Measurements from ENCODE around the gene DACH1. TPM values are rescaled to one million over a fixed set of nuclear protein-coding genes. Genes with fewer than 3 reads are reported as not detected.

The DACH1 gene
- total and polyA plus RNA-seq, 4 donors, result 1.4 to 42.3 (median 3.7) TPM

DNA sequence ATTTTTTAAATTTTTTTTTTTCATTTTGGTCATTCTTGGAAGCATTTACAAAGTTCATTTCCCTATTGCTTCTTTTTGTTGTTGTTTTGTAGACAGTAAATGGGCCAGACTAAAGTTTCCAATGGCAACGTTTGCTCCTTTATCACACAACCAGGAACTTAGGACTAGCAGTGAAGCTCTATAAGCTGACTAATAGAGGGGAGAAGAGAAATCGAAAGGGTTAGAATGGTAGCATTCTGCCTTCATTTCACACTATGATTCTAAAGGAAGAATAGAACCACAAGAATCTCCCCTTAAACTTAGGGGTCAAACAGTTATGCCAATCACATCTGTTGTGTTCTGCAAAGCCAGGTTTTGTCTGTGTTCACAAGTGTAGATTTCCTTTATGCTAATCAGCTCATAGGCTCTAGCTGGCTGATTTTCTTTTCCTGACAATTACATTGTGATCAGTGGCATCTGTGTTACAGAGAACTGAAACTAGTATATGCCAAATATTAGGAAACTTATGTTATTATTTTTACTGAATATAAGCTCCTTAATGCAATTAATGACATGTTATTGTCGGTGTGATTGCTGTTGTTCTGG is 467.3 kb downstream of the DACH1 start:
- H3K4me3 ChIP-seq, result no peak overlapping the region
- ATAC-seq (ENCODE audit: insufficient read depth, low FRiP score) (no peak), DNase-seq (peak in 1 of 3 donors; percentile 3)
- no peak overlapping the region for H3K9ac ChIP-seq (ENCODE audit: insufficient read depth in 1 of 2, low read length in 2 of 2)
- WGBS, 2 donors, result 76 to 82% methylated on average over 3 of the region's 3 CpGs
- H3K27me3 ChIP-seq (ENCODE audit: control insufficient read depth in 3 of 3, insufficient read depth in 3 of 3, low read length in 2 of 3), result no peaks in the 10 kb centered on the region
- no peak overlapping the region for H3K27ac ChIP-seq (ENCODE audit: low read depth in 1 of 2, low read length in 1 of 2)
- TF ChIP-seq, protein P1, sequence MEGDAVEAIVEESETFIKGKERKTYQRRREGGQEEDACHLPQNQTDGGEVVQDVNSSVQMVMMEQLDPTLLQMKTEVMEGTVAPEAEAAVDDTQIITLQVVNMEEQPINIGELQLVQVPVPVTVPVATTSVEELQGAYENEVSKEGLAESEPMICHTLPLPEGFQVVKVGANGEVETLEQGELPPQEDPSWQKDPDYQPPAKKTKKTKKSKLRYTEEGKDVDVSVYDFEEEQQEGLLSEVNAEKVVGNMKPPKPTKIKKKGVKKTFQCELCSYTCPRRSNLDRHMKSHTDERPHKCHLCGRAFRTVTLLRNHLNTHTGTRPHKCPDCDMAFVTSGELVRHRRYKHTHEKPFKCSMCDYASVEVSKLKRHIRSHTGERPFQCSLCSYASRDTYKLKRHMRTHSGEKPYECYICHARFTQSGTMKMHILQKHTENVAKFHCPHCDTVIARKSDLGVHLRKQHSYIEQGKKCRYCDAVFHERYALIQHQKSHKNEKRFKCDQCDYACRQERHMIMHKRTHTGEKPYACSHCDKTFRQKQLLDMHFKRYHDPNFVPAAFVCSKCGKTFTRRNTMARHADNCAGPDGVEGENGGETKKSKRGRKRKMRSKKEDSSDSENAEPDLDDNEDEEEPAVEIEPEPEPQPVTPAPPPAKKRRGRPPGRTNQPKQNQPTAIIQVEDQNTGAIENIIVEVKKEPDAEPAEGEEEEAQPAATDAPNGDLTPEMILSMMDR (IDR thresholded peaks at IDR 0.05; ENCODE audit: control extremely low read depth, extremely low read depth), result no peak
- peaks cover 0 to 2% (median 0%) of the 10 kb centered on the region in 5 donors for H3K4me1 ChIP-seq (ENCODE audit: control insufficient read depth in 5 of 5, insufficient read depth in 5 of 5, low read length in 5 of 5)
- H3K36me3 ChIP-seq (ENCODE audit: control insufficient read depth in 4 of 4, insufficient read depth in 4 of 4, low read length in 4 of 4), result no peaks in the 10 kb centered on the region
- no peaks in the 10 kb centered on the region for H3K9me3 ChIP-seq (ENCODE audit: control insufficient read depth in 4 of 4, insufficient read depth in 3 of 4, low read length in 3 of 4)

DNA sequence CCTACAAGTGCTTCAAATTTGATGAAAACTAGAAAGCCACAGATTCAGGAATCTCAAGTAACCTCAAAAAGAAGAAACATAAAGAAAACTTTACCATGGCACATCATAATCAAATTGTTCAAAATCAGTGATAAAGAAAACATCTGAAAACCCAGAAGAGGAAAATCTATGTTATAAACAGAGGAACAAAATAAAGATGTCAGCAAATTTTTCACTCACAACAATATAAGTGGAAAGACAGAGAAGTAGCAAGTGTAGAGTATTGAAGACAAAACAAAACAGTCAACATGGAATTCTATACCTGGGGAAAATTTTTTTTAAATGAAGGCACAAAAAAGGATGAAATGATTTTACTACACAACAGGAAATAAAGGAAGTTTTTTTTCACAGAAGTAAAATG is 470.9 kb downstream of the DACH1 start:
- Histone ChIP-seq H3K27ac (ENCODE audit: low read depth in 1 of 2, low read length in 1 of 2) (no peak overlapping the region), H3K9ac (ENCODE audit: insufficient read depth in 1 of 2, low read length in 2 of 2) (no peak overlapping the region), H3K9me3 (ENCODE audit: control insufficient read depth in 4 of 4, insufficient read depth in 3 of 4, low read length in 3 of 4) (no peaks in the 10 kb centered on the region), H3K36me3 (ENCODE audit: control insufficient read depth in 4 of 4, insufficient read depth in 4 of 4, low read length in 4 of 4) (no peaks in the 10 kb centered on the region), H3K4me3 (no peak overlapping the region), H3K27me3 (ENCODE audit: control insufficient read depth in 3 of 3, insufficient read depth in 3 of 3, low read length in 2 of 3) (no peaks in the 10 kb centered on the region), H3K4me1 (ENCODE audit: control insufficient read depth in 5 of 5, insufficient read depth in 5 of 5, low read length in 5 of 5) (peaks cover 0 to 2% (median 0%) of the 10 kb centered on the region in 5 donors)
- no peak for ATAC-seq (ENCODE audit: insufficient read depth, low FRiP score)
- DNase-seq, result no peak
- TF ChIP-seq, protein P1 (IDR thresholded peaks at IDR 0.05; ENCODE audit: control extremely low read depth, extremely low read depth), result no peak

DNA sequence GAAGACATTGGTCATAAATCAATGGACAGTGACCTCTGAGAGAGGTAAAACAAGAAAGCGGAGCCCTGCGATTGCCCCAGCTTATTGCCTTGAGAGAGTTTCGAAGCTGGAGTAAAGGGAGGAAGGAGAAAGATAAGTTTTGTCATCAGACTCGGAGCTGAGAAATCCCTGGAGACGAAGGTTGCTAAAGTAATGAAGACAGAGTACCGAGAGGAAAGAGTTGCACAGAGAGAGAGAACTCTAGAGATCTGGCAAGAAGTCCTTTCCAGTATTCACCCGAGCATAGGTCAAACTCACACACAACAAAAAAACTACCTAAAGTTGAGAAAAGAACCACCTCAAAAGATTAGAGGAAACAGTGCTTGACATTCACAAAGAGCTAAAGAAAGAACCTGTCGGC is 472.0 kb downstream of the DACH1 start:
- WGBS, 2 donors, result 84 to 90% methylated on average over 8 of the region's 8 CpGs
- DNase-seq (no peak), ATAC-seq (ENCODE audit: insufficient read depth, low FRiP score) (no peak)
- Histone ChIP-seq H3K9me3 (ENCODE audit: control insufficient read depth in 4 of 4, insufficient read depth in 3 of 4, low read length in 3 of 4) (peaks cover 0 to 2% (median 0%) of the 10 kb centered on the region in 4 donors), H3K36me3 (ENCODE audit: control insufficient read depth in 4 of 4, insufficient read depth in 4 of 4, low read length in 4 of 4) (no peaks in the 10 kb centered on the region), H3K27ac (ENCODE audit: low read depth in 1 of 2, low read length in 1 of 2) (no peak overlapping the region), H3K4me1 (ENCODE audit: control insufficient read depth in 5 of 5, insufficient read depth in 5 of 5, low read length in 5 of 5) (peaks cover 0 to 2% (median 0%) of the 10 kb centered on the region in 5 donors), H3K27me3 (ENCODE audit: control insufficient read depth in 3 of 3, insufficient read depth in 3 of 3, low read length in 2 of 3) (no peaks in the 10 kb centered on the region), H3K4me3 (no peak overlapping the region), H3K9ac (ENCODE audit: insufficient read depth in 1 of 2, low read length in 2 of 2) (no peak overlapping the region)
- TF ChIP-seq, protein P1 (IDR thresholded peaks at IDR 0.05; ENCODE audit: control extremely low read depth, extremely low read depth), result no peak

DNA sequence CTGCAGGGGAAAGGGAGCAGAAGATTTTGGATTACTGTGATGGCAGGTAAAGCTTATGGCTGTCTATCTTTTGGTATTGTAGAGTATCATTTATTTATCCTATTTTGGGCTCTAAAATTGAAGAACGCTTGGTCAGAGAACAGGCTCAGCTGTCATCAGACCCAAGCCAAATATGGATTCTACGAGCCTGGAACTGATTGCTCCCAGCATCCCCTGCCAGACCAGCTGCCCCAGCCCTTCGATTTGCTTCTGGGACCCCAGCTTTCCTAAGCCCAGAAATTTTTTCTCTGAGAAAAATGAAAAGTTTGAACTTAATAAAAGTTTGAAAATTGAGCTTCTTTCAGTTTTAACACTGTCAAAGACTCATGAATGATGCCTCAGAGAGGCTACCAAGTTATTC is 472.8 kb downstream of the DACH1 start:
- Histone ChIP-seq H3K27ac (ENCODE audit: low read depth in 1 of 2, low read length in 1 of 2) (no peak overlapping the region), H3K9me3 (ENCODE audit: control insufficient read depth in 4 of 4, insufficient read depth in 3 of 4, low read length in 3 of 4) (peaks cover 0 to 2% (median 0%) of the 10 kb centered on the region in 4 donors), H3K9ac (ENCODE audit: insufficient read depth in 1 of 2, low read length in 2 of 2) (no peak overlapping the region), H3K4me3 (no peak overlapping the region), H3K4me1 (ENCODE audit: control insufficient read depth in 5 of 5, insufficient read depth in 5 of 5, low read length in 5 of 5) (peaks cover 0 to 2% (median 0%) of the 10 kb centered on the region in 5 donors), H3K27me3 (ENCODE audit: control insufficient read depth in 3 of 3, insufficient read depth in 3 of 3, low read length in 2 of 3) (no peaks in the 10 kb centered on the region), H3K36me3 (ENCODE audit: control insufficient read depth in 4 of 4, insufficient read depth in 4 of 4, low read length in 4 of 4) (no peaks in the 10 kb centered on the region)
- no peak for ATAC-seq (ENCODE audit: insufficient read depth, low FRiP score)
- WGBS, 2 donors, result 86 to 92% methylated on average over 3 of the region's 3 CpGs
- TF ChIP-seq, protein P1 (IDR thresholded peaks at IDR 0.05; ENCODE audit: control extremely low read depth, extremely low read depth), result no peak
- DNase-seq, result no peak
